NCI-H2196 (cell line): ENCODE results near the gene TTC4.
A peak's percentile ranks its signal among the peaks of the same experiment; 100 is the strongest.

Source experiments
- DNase-seq: peaks from one replicate; lab custom pipeline; 2025; ENCODE audit not compliant: unreplicated experiment; lab: John Stamatoyannopoulos, UW

The TTC4 gene

DNA sequence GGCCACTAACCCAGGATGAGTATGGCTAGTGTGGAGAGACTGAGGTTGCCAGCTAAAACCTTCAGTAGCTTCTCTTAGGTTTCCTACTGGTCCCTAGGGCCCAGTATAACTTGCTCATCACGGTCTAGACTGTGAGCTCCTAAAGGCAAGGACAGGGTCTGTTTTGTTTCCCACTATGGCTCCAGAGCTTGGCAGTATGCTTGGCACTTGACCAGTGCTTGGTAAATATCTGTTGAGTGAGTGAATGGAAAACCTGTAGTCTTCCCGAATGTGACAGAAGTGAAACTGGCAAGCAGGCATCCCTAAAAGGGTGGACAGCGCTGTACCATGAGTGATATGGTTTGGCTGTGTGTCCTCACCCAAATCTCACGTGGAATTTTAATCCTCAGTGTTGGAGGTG lies 61.8 kb downstream of the TTC4 start:
- no peak for DNase-seq

- DNase-seq, result no peak
These were observed 65.5 kb downstream of the TTC4 start for GRCh38 chr1:54781023-54781723.

- DNase-seq, result no peak
These were observed 66.5 kb downstream of the TTC4 start for GRCh38 chr1:54782156-54782555.

DNA sequence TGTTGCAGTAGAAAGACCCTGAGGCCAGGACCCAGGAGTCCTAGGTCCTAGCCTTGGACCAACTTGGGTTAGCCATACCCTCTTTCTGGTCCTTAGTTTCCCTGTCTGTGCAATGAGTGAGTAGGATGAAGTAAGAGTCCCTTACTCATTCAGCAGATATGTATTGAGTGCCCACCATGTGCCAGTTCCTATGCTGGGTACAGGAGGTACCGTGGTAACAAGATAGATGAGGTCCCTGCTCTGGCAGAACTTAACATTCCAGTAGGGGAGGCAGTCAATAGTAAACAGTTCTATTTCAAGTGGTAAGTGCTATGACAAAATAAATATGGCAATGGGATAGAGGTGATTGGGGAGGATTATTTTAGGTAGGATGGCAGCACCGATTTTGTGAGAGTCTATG lies 66.9 kb downstream of the TTC4 start:
- no peak for DNase-seq

DNA sequence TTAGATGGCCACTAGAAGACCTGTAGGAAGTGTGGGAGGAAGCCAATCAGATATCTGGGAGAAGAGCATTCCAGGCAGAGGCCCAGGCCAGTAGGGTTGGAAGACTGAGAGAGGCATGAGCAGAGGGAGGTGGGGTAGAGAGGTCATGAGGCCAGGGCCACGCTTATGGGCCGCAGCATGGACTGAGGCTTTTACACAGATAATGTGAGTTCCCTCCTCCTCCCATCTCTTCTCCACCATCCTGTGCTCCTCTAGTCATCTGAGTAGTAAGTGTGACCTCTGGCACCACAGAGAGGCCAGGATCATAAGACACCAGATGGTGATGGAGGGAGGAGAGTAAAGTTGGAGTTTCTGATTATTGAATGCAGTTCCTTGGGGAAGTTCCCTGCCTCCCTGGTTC lies 68.4 kb downstream of the TTC4 start:
- no peak for DNase-seq

GRCh38 chr1:54786778-54787177 lies 71.1 kb downstream of the TTC4 start:
- no peak for DNase-seq

- DNase-seq, result no peak
These were observed 71.9 kb downstream of the TTC4 start for GRCh38 chr1:54787604-54788003.

- no peak for DNase-seq
These were observed 72.8 kb downstream of the TTC4 start for GRCh38 chr1:54788459-54788858.

GRCh38 chr1:54791880-54792522 lies 76.3 kb downstream of the TTC4 start:
- DNase-seq, result peak; percentile 11
